Ovary (tissue), 3 donors: ENCODE results near the gene UCHL1.

Experiments
- EP300 ChIP-seq: sonication (generic); formaldehyde crosslinking; IDR thresholded peaks from one replicate; pipeline ENCODE4 v1.6.1; 2017; ENCODE audit warnings: antibody characterized with exemption
- POLR2A ChIP-seq: fragments of 450-650 bp; IDR thresholded peaks from one replicate; pipeline ENCODE4 v1.6.1; 2017; ENCODE audit warnings: antibody characterized with exemption, mild to moderate bottlenecking, moderate library complexity
- TF ChIP-seq, protein P1 (sequence below), 3 donors: fragments of 450-650 bp in 2 of 3; fragments of 200-600 bp in 1 of 3; IDR thresholded peaks; one replicate each; pipeline versions ENCODE4 v1.5.1 to v1.8.0; 2016 to 2022; ENCODE audit warnings: antibody characterized with exemption in 3 of 3, mild to moderate bottlenecking in 1 of 3
- donor health status: DM: no; HTN: no; CAD: no.

DNA sequence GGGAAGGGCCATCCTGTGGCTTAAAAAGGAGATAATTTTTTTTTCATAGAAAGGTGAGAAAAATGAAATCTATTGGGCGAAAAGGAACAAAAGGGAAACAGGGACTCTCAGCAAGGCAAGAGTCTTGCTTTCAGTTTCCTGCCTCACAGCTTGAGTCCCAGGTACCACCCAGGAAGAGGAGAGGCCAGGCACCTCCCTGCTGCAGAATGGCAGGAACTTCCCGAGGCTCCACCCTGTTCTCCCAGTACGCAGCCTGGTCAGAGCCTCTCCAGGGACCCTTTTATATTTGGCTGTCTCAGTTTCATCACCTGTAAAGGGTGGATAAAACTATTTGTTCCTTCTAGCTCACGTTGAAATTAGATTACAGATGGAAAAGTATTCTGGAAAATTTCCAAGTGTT lies 33.8 kb downstream of the UCHL1 start:
- no peak for TF ChIP-seq POLR2A
- TF ChIP-seq, protein P1, sequence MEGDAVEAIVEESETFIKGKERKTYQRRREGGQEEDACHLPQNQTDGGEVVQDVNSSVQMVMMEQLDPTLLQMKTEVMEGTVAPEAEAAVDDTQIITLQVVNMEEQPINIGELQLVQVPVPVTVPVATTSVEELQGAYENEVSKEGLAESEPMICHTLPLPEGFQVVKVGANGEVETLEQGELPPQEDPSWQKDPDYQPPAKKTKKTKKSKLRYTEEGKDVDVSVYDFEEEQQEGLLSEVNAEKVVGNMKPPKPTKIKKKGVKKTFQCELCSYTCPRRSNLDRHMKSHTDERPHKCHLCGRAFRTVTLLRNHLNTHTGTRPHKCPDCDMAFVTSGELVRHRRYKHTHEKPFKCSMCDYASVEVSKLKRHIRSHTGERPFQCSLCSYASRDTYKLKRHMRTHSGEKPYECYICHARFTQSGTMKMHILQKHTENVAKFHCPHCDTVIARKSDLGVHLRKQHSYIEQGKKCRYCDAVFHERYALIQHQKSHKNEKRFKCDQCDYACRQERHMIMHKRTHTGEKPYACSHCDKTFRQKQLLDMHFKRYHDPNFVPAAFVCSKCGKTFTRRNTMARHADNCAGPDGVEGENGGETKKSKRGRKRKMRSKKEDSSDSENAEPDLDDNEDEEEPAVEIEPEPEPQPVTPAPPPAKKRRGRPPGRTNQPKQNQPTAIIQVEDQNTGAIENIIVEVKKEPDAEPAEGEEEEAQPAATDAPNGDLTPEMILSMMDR (IDR thresholded peaks at IDR 0.05): no peak
- no peak for TF ChIP-seq EP300
